ENCODE results near the gene SMURF2.
A peak's percentile ranks its signal among the peaks of the same experiment; 100 is the strongest.
"Not testable (repeated sequence)": the region's sequence is repeated elsewhere in the genome, so short reads cannot be mapped to it uniquely, and the experiment has no call there.

Gene SMURF2

DNA sequence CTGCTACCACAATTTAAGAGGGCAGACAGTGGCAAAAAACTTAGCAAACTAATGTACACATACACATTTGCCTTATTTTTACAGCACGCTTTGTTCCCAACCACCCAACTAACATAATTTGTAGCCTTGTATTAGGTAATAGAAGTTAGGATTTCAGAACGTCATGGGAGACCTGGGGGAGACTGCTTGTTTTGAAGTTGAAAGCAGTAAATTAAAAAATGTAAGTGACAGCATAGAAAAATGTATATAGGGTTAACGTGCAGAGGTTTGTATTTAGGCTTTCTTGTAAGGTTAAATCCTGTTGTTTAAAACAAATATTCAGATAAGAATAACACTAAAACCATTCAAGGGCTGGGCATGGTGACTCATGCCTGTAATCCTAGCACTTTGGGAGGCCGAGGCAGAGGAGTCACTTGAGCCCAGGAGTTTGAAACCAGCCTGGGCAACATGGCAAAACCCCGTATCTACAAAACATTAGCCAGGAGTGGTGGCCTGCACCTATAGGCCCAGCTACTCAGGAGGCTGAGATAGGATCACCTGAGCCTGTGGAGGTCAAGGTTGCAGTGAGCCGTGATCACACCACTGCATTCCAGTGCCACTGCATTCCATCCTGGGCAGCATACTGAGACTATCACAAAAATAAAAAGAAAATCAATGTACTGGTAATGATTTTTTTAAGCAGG lies 2.3 kb upstream of the SMURF2 start:
- not testable (repeated sequence) for DNase-seq

DNA sequence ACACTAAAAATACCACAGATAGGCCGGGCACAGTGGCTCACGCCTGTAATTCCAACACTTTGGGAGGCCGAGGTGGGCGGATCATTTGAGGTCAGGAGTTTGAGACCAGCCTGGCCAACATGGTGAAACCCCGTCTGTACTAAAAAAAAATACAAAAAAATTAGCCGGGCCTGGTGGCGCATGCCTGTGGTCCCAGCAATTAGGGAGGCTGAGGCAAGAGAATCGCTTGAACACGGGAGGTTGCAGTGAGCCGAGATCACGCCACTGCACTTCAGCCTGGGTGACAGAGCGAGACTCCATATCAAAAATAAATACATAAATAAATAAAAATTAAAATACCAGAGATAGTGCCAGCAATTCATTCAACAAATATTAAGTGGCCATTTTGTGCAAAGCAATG lies 1.7 kb upstream of the SMURF2 start:
- DNase-seq = not testable (repeated sequence)

DNA sequence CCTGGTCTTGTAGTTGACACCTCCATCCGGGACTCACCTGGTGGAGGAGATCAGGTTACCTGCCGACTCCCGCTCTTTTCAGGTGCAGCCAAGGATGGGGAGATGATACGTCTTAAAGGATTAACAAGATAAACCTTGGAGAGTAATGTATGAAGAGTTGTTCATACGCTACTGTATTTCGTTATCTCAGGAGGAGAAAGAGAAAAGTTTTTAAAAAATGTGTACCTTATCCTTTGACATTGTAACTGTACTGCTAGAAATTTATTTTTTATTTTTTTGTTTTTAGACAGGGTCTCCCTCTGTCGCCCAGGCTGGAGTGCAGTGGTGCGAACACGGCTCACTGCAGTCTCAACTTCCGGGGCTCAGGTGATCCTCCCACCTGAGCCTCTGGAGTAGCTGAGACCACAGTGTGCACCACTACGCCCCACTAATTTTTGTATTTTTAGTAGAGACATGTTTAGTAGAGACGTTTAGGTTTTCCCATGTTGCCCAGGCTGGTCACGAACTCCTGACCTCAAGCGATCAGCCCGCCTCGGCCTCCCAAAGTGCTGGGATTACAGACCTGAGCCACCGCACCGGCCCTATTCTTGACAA lies 764 bp upstream of the SMURF2 start:
- DNase-seq = no peak

DNA sequence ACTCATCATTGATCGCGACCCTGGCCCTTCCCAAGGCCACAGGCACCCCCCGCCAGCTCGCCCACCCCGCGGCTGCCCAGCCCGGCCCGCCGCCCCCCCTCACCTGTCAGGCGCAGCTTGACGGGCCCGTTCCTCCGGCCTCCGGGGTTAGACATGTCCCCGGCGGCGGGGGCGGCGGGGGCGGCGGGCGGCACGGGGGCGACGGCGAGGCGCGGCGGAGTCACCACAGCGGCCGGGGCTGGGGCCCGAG lies 456 bp downstream of the SMURF2 start:
- DNase-seq = peak; percentile 61

DNA sequence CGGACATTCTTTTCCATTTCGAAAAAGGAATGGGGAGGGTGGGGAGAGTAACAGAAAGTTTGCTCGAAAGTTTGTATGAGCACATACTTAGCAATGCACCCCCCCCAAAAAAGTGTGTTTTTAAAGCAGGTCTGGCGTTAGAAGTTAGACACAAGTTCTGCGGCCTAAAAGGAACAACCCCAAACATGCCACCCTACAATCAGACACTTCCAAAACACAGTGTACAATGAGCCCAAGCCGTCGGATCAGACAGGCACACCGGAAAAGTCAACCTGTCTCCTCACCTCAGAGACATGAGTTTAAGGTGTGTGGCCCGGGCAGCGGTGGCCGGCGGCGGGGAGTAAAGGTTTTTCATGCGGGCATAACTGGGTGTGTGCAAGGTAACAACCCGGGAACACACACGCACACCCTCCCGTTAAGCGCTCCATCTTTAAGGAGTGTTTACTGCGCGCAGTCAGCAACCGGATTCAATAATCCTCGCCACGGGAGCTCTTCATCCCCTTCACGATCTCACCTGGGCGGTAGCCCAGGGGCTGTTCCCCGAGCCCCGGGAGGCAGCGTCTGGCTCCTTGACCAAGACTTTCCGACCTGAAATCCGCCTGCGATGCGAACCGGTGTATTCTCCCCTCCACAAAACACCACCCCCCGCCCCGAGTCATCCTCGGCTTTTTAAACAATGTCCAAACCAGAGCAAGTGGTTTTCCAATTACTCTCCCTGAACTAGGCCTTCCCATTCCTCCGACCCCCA lies 955 bp downstream of the SMURF2 start:
- not testable (repeated sequence) for DNase-seq

DNA sequence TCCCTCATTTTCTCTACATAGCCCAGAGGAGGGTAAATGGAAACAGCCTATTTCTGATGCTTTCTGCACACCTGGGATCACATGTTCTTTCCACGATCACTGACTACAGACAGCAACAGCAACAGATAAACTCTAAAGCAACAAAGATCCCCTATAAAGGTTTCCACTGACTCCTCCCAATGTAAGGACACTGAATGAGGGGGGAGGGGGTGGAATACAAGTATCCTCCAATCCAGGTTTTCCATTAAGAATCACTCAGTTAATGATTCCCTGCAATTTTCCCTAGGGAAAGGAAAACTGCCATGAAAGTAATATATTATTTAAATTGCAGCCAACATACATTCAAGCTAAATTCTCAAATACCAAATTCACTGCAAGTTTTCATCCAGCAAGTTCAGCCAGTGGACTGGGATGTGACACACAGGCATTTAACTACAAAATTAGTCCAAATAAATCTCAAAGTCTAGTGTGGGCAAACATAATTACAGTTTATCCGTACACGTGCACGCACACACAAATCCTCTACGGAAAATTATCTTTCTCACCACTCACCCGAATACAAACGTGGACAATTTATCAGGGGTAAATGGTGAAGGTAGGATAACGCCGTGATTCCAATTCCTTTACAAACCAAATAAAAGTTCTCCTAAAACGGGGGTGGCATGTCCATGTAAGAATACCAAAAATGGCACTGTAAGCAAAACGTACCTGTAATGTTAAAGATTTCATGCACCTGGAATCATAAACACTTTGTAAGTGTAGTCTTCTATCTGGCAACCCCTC lies 1.7 kb downstream of the SMURF2 start:
- DNase-seq = not testable (repeated sequence)

DNA sequence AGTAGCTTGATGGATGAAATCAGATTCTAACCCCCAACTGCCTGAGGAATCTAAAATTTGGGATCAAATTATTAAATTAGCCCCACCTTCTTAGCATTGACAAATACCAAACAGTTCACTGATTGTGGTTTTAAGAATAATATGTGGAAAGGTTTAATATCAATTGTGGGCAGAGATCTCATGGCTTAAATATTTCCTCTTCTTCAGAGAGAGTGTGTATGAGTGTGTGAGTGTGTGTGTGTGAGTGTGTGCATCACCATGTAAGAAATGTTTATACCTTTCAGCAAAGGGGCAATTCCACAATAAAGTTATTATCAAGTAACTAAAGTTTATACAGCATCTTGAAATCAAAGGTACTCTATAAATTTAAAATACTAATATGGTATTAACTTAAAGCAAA lies 3.2 kb downstream of the SMURF2 start:
- no peak for DNase-seq

DNA sequence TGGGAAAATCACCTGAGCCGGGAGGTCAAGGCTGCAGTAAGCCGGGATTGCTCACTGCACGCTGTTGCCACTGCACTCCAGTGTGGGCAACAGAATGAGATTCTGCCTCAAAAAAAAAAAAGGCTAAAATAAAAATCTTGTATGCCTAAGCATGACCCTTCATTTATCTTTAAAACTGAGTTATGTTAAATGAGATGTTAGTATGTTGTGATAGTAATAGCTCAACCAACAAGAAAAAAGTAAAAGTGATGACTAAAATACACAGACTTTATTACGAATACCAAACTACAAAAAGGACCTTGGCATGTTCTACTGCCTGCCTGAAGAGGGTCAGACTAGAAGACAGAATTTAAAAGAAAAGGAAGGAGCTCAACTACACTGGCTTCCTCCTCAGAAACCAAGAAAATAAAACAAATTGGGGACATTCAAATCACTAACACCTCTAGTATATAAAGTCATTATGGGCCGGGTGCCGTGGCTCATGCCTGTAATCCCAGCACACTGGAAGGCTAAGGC lies 4.4 kb downstream of the SMURF2 start:
- no peak for DNase-seq

DNA sequence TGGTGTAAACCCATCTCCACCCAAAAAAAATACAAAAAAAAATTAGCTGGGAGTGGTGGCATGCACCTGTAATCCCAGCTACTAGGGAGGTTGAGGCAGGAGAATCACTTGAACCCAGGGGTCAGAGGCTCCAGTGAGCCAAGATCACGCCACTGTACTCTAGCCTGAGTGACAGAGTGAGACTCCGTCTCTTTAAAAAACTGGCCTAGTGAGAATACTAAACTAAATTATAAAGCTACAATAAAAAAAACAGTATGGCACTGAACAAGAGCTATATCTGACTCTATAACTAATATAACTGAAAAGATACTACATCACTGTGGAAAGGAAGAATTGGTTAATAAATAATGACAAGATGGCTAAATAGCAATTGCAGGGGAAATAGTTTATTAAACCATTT lies 6.4 kb downstream of the SMURF2 start:
- no peak for DNase-seq

DNA sequence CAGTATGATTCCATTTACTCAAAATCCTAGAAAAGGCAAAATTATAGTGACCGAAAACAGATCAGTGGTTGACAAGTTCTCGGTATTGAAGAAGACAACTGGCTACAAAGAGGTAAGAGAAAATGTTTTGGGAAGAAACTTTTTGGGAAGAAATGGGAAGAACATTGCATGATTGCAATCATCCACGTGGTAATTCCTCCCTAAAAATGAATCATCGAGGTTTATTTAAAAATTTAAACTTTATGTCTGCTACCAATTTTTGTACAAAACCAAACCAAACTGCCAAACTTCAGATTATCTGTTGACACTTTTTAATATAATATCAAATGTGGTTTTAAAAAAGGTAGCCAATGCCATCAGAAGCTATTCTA lies 8.1 kb downstream of the SMURF2 start:
- DNase-seq = no peak

DNA sequence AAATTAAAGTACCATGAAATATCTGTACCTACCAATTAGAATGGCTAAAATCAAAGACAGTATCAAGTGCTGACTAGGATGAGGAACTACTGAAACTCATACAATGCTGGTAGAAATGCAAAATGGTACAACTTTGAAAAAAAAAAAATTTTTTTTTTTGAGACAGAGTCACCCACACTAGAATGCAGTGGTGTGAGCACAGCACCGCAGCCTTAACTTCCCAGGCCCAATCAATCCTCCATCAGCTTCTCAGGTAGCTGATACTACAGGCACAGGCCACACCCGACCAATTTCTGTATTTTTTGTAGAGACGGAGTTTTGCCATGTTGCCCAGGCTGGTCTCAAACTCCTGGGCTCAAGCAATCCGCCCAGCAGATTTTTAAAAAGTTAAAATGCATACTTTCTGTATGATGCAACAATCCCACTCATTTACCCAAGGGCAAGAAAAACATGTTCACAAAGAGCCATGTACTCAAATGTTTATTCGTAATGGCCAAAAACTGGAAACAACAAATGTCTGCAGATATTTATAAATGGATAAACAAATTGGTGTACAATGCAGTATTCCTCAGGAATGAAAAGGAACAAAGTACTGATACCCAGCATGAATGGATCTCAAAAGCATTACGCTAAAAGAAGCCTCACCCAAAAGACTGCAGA lies 8.7 kb downstream of the SMURF2 start:
- DNase-seq = no peak

DNA sequence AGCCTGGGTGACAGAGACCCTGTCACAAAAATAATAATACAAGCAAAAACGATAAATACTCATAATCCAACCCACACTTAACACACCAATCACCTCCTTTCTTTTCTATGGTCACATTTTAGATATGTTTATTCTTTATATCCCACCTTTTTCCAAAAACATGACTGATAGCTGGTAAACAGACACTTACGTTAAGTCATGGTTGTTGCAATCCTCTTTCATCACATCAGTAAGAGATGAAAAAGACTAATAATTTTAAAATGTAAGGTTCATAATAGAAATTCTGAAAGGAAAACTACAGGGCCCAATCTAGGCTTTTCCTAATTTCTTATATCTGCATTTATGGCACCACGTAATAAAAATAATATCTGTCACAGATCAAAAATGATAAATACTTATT lies 10.2 kb downstream of the SMURF2 start:
- no peak for DNase-seq

DNA sequence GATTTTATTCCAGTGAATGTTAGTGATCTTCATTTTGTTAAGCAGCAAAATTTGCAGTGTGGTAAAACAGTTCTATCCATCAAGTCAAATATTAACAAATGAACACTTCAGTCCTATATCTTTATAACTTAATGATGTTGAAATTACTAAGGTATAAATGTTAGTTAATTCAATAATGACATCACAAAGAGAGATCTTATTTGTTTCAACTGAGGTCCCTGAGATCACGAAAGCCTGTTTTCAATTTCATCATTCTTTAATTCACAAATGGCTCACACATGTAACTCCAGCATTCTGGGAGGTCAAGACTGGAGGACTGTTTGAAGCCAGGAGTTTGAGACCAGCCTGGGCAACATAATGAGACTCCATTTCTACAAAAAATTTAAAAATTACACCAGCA lies 13.9 kb downstream of the SMURF2 start:
- no peak for DNase-seq

DNA sequence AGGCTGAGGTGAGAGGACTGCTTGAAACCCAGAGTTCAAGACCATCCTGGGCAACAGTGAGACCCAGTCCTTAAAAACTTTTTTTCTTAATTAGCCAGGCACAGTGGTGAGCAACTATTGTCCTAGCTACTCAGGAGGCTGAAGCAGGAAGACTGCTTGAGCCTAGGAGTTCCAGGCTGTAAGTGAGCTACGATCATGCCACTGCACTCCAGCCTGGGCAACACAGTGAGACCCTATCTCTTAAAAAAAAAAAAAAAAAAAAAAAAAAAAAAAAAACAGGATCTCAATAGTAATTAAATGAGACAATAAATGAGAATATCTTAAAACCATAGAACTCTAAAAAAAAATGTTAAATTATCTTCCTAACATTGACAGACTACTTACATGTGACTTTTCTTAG lies 14.3 kb downstream of the SMURF2 start:
- DNase-seq = no peak

DNA sequence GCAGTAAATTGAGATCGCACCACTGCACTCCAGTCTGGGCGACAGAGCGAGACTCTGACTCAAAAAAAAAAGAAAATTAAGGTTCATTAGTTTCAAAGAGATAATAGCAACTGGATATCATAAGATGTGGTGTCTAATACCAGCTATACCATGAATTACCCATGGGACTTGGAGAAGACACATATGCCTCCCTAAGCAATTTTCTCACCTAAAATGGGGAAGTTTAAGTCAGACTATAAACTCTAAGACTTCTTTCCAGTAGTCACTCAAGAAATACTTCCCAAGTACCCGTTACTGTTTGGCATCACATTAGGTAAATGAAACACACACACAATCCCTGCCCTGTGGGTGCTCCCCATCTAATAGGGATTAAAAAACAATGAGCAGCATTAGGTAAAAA lies 22.6 kb downstream of the SMURF2 start:
- DNase-seq = no peak

DNA sequence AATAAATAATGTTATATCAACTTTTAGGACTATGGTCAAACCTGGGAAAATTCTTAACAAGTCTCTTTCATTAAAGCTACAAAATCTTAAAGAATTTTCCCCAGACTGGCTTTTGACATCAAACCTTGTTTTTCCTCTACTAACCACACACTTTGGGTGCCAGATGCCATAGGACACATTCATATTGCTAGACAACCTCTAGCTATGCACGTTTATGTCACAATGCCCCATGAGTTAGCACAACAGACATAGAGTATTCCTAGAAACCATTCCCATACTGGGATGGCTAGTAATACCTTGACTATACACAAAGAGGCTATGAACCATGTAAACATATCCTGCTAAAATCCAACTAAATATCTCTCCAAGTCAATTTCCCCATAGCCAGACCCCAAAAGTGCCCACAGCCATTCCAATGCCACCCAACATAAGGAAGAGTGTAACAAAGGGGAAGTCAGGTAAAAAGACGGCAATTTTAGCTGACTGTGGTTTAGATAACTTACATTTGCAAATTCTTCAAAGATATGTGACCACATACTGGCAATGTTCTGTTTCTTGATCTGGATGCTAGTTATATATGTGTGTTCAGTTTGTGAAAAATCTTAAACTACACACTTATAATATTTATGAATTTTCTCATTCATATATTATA lies 23.4 kb downstream of the SMURF2 start:
- no peak for DNase-seq

DNA sequence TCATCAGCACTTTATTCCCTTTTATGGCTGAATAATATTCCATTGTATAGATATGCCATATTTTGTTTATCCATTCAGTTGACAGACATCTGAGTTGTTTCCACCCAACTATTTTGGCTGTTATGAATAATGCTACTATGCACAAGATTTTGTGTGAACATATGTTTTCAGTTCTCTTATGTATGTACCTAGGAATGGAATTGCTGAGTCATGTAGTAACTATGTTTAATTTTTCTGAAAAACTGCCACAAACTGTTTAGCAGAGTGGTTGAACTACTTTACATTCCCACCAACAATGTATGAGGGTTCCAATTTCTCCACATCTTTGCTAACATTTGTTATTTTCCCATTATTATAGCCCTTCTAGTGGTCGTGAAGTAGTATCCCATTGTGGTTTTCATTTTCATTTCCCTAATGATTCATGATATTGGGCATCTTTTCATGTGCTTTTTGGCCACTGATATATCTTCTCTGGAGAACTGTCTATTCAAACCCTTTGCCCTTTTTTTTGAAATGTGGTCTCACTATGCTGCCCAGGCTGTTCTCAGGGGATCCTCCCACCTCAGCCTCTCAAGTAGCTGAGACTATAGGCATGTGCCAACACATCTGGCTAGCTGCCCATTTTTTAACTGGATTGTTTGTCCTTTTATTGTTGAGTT lies 26.3 kb downstream of the SMURF2 start:
- DNase-seq = no peak

DNA sequence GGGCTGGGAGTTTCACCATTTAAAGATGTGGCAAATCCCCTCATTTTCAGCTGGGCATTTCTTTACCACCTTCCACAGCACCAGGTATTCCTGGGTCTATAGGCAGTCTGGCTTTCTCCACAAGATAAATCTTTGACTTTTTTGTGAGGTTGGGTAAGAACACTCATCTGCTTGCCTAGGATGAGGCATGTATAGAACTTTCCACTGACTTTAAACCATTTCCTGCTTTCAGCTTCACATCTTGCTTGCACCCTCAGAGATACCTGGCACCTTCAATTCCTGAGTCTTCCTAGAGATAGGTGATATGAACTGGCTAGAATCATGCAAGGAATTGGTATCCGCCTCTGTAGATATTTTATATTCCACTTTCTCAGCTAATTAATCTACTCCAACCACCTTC lies 27.9 kb downstream of the SMURF2 start:
- DNase-seq = no peak

DNA sequence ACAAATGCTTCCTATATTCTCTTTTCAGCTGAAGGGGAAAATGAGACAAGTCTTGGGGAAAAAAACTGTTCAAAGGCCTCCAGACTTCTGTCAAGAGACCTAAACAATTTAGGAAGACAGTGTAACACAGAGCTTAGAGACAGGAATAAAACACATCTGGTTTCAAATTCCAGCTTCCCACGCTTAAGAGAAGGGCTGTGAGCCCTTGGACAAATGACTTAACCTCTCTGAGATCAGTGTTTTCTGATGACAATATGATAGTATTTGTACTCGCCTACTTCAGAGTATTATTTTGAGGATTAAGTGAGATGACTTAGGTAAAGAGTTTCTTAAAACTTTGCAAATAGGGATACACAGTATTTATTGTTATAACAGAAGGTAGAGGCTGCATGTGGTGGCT lies 29.5 kb downstream of the SMURF2 start:
- DNase-seq = no peak

DNA sequence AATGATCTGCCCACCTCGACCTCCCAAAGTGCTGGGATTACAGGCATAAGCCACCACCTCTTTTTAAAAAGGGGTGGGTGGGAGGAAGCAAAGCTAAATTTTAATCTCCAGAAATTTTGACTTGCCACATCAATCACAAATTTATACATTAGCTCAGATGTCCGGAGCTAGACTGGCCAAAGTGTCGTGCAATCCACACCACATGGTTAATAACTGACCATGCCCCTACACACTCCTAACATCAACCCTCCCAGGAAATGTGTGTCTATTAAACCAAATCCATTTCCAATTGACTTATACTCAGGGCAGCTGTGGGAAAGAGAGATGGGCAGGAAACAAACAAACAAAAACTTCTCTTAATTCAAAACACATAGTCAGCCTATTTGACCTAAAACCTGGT lies 29.9 kb downstream of the SMURF2 start:
- DNase-seq = no peak

DNA sequence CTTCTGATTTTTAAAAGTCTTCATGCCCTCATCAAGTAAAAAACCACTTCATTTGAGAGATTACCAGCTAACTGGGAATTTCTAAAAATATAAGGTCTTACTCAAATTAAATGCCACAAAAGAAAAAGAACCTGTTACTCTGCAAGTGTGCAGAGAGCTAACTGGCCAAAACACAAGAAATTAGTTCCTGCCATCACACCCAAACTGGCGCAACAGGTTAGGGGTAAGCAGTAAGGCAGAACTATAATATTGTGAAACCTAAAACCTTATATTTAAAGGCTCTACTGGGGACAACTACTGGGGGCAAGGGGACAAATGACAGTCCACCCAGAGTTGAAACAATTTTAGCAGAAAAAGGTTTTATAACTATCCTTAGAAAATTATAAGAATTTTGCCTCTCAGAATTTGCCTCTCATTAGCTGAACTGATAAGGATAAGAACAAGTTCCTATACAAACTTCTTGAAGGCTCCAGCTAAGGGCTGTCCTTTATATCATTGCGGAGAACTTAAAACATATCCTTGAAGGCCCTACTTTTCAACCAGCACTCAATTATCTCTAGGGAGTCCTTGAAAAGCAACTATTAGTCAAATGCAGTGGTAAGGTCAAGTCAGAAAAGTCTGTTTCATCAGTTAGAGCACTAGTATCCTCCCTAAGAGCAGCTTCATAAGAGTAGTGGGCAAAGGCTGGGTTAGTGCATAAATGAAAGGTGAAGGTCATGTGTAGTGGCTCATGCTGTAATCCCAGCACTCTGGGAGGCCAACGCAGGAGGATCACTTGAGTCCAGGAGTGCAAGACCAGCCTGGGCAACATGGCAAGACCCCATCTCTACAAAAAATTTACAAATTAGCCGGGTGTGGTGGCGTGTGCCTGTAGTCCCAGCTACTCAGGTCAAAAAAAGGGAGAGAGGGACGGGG lies 31.5 kb downstream of the SMURF2 start:
- no peak for DNase-seq
